ENCODE results near the gene ZNF174. TPM values are rescaled to one million over a fixed set of nuclear protein-coding genes. Genes with fewer than 3 reads are reported as not detected.
A peak's percentile ranks its signal among the peaks of the same experiment; 100 is the strongest.

Gene ZNF174
- total RNA-seq, 2 donors from 2014 or later, result 9.2 to 10.2 TPM

- Mint-ChIP-seq H3K4me3 (peak overlapping the region; percentile 87), H3K27ac (peak overlapping the region; percentile 91 to 93), H3K9me3 (no peaks in the 10 kb centered on the region), H3K4me1 (ENCODE audit: low read depth in 2 of 2) (peaks cover 43 to 47% of the 10 kb centered on the region in 2 donors), H3K27me3 (no peaks in the 10 kb centered on the region), H3K36me3 (no peaks in the 10 kb centered on the region)
- DNase-seq (ENCODE audit: low spot score) (no peak), ATAC-seq (peak; percentile 0 to 22)
These were observed 57.4 kb downstream of the ZNF174 start for GRCh38 chr16:3458278-3458851.

DNA sequence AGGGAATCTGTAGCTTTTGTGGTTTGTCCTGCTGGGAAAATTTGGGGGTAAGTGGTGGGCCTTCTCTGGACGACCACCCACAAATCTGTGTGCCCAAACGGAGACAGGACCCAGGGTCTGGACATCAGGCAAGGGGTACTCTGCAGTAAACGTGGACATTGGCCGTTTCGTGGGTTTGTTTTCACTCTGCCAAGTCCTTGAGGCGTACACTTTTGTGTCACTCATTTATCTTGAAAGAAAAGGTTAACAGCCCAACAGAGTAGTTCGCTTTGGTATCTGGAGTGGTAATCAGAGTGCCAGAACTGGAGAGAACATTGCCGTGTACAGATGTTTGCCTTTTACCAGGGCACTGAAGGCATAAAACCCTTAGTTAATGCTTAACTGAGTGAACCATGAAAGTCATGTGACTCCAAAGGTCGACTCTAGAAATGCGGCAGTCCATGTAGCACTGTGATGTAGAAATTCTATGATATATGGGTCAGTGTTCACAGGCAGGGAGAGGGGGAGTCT is 57.9 kb downstream of the ZNF174 start:
- Mint-ChIP-seq H3K9me3 (no peaks in the 10 kb centered on the region), H3K27ac (peak overlapping the region; percentile 91 to 93), H3K4me1 (ENCODE audit: low read depth in 2 of 2) (peaks cover 46 to 47% of the 10 kb centered on the region in 2 donors), H3K4me3 (peak overlapping the region; percentile 87), H3K36me3 (no peaks in the 10 kb centered on the region), H3K27me3 (no peaks in the 10 kb centered on the region)
- DNase-seq (ENCODE audit: low spot score), result no peak
- ATAC-seq, result no peak

Other genes starting within 250 kb of the ZNF174 start
- not detected for gene OR1F1, start 213.0 kb upstream of the ZNF174 start, total RNA-seq
- gene ZNF200, start 166.1 kb upstream of the ZNF174 start, total RNA-seq, result 10 to 100 TPM; 16.6 to 18.9 TPM
- gene MEFV, start 144.6 kb upstream of the ZNF174 start, total RNA-seq, result under 1 TPM; 0.26 to 0.31 TPM
- 10 to 100 TPM; 23.2 to 24.5 TPM for gene ZNF263, start 117.7 kb upstream of the ZNF174 start, total RNA-seq
- 1 to 10 TPM; 5.0 to 6.7 TPM for gene TIGD7, start 95.8 kb upstream of the ZNF174 start, total RNA-seq
- gene ZNF75A, start 95.7 kb upstream of the ZNF174 start, total RNA-seq, result 10 to 100 TPM; 43.0 to 43.8 TPM
- not detected for gene OR2C1, start 45.3 kb upstream of the ZNF174 start, total RNA-seq
- 10 to 100 TPM; 12.6 to 16.9 TPM for gene ZSCAN32, start 211 bp upstream of the ZNF174 start, total RNA-seq
- gene ZNF597, start 42.3 kb downstream of the ZNF174 start, total RNA-seq, result 1 to 10 TPM; 2.7 to 2.9 TPM
- gene NAA60, start 42.5 kb downstream of the ZNF174 start, total RNA-seq, result 10 to 100 TPM; 59.0 to 60.0 TPM
- not detected for gene C16orf90, start 94.3 kb downstream of the ZNF174 start, total RNA-seq
- gene CLUAP1, start 99.8 kb downstream of the ZNF174 start, total RNA-seq, result 10 to 100 TPM in 1 of 2 donors, 1 to 10 TPM in 1; 4.3 to 10.8 TPM
- 10 to 100 TPM; 48.3 to 61.8 TPM for gene NLRC3, start 176.2 kb downstream of the ZNF174 start, total RNA-seq
- 10 to 100 TPM; 13.4 to 18.4 TPM for gene SLX4, start 210.4 kb downstream of the ZNF174 start, total RNA-seq